CD4-positive, alpha-beta T cell treated with Interleukin-10 for 1 hour (primary cell): ENCODE results near the gene CD300LD.
A peak's percentile ranks its signal among the peaks of the same experiment; 100 is the strongest.

ENCODE experiments used
- DNase-seq: peaks from one replicate; pipeline ENCODE4 v3.0.0-alpha.2; 2020

CD300LD gene

GRCh38 chr17:74543406-74543805 lies 48.7 kb downstream of the CD300LD start:
- no peak for DNase-seq

DNA sequence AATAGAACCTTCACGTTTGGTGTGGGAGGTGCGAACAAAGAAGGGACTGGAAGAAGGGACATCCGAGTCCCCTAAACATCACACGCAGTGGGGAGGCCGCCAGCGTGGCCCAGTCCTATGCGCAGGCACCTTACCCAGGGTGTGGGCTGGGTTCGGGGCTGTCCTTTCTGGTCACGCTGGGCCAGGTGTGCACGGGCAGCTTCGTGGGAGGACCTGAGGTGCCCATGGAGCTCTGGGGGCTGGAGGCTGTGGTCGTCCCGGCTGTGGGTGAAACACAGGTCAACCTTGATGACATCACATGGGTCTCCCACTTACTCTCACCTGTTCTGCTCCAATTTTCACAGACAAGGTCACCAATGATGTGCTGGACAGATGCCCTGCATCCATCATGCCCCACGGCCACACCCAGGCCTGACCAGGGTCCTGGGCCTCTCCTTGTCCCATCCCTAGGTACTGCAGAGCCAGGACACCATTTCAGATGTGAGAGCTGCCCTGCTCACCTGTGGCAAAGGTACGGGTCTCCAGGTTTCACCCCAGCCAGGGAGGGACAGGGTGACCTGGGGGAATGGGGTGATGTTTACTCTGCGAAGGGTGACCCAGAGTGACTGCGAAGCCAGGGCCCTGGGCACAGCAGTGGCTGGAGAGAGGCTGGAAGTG lies 49.2 kb downstream of the CD300LD start:
- DNase-seq: no peak

GRCh38 chr17:74542166-74542565 lies 49.9 kb downstream of the CD300LD start:
- DNase-seq: no peak

DNA sequence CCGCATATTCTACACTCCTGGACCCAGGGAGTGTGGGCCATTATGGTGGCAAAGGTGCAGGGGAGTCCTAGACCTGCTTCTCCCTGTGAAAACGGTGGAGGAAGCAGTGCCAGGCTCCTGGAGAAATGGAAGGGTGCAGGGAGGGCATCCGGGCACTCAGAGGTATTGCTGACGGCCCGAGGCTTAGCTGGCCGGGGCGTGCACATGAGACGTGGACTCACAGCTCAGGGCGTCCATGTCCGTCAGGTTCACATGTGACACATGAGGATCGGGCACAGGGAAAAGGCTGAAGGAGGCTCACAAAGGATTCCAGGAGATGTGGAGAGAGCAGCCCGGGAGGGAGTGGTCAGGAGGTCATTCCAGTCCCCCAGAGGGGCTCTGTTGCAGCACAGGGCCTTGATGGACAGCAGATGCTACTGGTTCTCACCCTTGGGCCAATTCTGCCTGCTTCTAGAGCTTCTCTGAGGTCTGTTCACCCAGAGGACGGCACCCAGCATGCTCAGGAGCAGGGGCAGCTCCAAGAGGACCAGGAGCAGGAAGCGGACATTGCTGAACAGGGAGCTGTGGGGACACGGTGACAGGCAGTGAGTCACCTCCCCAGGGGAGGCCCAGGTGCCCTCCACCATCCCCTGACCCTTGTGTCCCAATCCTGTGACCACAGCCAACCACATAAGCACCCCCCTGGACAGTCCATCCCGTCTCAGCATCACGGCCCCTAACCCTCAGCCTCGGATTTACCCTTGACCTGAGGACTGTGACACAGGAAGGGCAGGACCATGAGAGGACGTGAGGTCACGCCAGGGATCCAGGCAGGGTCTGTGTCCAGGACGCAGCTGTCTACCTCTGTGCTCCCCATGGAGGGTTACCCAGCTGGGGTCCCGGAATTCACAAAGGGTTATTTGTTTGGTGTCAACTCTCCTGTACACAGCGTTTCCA lies 50.6 kb downstream of the CD300LD start:
- no peak for DNase-seq

DNA sequence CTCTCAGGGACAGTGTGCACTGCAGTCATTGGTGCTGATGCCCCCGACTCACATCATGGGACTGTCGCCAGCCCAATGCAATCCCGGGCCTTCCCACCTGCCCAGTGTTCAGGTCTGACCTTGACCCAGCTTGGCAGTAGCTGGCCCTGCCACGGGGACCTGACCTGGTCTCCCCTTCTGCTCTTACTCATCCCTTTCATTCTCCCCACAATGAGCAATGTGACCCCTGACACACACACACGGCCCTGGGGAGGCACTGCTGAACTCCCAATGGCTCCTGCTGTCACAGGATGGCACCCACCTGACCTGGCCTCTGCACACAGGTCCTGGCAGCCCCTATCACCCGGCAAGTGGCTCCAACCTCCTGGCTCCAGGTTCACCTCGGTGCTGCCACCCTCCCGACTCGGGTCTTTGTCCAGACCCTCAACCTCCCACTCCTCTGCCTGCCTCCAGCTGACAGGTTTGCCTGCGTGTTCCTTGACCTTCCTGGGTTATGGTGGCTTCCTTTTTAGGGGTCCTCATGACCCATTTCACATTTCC lies 52.7 kb downstream of the CD300LD start:
- DNase-seq: no peak

DNA sequence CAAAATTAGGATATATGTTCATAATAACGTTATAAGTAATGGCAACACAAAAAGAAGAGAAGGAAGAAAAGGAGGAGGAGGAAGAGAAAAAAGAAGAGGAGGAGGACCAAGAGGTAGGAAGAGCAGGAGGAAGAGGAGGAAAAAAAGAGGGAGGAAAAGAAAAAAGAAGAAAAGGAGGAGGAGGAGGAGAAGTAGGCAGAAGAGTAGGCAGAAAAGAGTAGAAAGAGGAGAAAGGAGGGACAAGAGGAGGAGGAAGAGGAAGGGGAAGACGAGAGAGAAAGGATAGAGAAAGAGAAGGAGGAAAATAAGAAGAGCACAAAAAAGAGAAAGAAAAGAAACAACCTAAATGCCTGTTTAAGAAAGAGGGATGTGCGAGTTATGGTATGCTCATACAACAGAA lies 55.2 kb downstream of the CD300LD start:
- no peak for DNase-seq

- peak; percentile 47 for DNase-seq
Measured at GRCh38 chr17:74532115-74532514, 60.0 kb downstream of the CD300LD start.

DNA sequence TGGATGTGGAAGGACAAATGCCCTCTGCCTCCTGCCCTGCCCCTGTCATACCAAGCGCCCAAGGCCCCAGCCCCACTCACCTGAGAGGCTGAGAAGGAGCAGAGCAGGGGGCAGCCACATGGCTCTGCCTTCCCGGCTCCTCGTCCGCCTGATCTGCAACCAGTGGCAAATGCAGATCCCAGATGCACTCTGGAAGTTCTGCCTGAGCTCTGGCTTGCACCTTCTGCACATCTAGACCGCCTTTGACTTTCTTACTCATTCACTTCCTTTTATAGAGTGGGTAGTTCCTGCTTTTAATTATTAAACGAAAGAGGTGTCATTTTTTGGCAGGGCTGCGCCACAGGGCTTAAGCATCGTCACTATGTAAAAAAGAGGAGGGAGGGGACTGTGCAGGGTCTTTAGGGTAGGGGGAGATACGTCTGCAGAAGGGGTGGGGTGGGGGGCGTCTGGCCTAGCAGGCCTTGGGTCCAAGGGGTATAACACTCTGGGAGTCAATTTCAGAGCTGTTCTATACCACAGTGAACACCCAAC lies 60.8 kb downstream of the CD300LD start, which contains the start of gene CD300LB:
TSS of gene CD300LB (minus strand) at position 245 of the 531 bp plus-strand sequence. CDS start at position 120, 125 bp downstream.
- DNase-seq: no peak

DNA sequence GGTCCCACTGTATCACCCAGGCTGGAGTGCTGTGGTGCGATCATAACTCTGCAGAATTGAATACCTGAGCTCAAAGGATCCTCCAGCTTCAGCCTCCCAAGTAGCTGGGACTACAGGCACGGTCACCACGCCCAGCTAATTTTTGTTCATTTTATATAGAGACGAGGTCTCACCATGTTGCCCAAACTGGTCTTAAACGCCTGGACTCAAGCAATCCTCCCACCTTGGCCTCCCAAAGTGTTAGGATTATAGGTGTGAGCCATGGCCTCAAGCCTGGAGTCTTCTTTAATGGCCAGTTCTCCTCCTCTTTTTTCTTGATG lies 61.3 kb downstream of the CD300LD start:
- DNase-seq: no peak
